EL (cell line): Measurements from ENCODE around the gene RNASE11.
"Not testable (repeated sequence)": the region's sequence is repeated elsewhere in the genome, so short reads cannot be mapped to it uniquely, and the experiment has no call there.

Experiments used
- DNase-seq: peaks from one replicate; pipeline ENCODE4 v3.0.0-alpha.2; 2016

RNASE11 gene

GRCh38 chr14:20578325-20578724 lies 9.5 kb downstream of the RNASE11 start:
- no peak for DNase-seq

GRCh38 chr14:20572382-20572990 lies 15.3 kb downstream of the RNASE11 start:
- not testable (repeated sequence) for DNase-seq

- not testable (repeated sequence) for DNase-seq
These were observed 17.1 kb downstream of the RNASE11 start for GRCh38 chr14:20570720-20571119.

- not testable (repeated sequence) for DNase-seq
These were observed 17.9 kb downstream of the RNASE11 start for GRCh38 chr14:20569865-20570264.

- no peak for DNase-seq
These were observed 18.7 kb downstream of the RNASE11 start for GRCh38 chr14:20569066-20569465.

GRCh38 chr14:20568393-20568792 lies 19.4 kb downstream of the RNASE11 start:
- no peak for DNase-seq

- DNase-seq: not testable (repeated sequence)
These were observed 20.6 kb downstream of the RNASE11 start for GRCh38 chr14:20567199-20567598.

- DNase-seq: no peak
These were observed 23.3 kb downstream of the RNASE11 start for GRCh38 chr14:20564501-20564997.

GRCh38 chr14:20563971-20564370 lies 23.8 kb downstream of the RNASE11 start:
- DNase-seq: no peak

GRCh38 chr14:20560961-20561360 lies 26.8 kb downstream of the RNASE11 start, which contains the start of gene RNASE9:
RNASE9 (minus strand) TSS chr14:20561047.
- no peak for DNase-seq

GRCh38 chr14:20559461-20559904 lies 28.3 kb downstream of the RNASE11 start:
- DNase-seq: no peak

GRCh38 chr14:20557212-20557542 lies 30.6 kb downstream of the RNASE11 start:
- DNase-seq: no peak

- no peak for DNase-seq
These were observed 31.1 kb downstream of the RNASE11 start for GRCh38 chr14:20556500-20557211.

GRCh38 chr14:20555845-20556244 lies 32.0 kb downstream of the RNASE11 start:
- no peak for DNase-seq

GRCh38 chr14:20553024-20553423 lies 34.8 kb downstream of the RNASE11 start:
- DNase-seq: no peak

GRCh38 chr14:20551606-20552005 lies 36.2 kb downstream of the RNASE11 start:
- no peak for DNase-seq

GRCh38 chr14:20550926-20551325 lies 36.9 kb downstream of the RNASE11 start:
- DNase-seq: no peak

- no peak for DNase-seq
These were observed 39.2 kb downstream of the RNASE11 start for GRCh38 chr14:20548414-20549158.

GRCh38 chr14:20546877-20547276 lies 40.9 kb downstream of the RNASE11 start:
- no peak for DNase-seq

GRCh38 chr14:20539906-20540305 lies 47.9 kb downstream of the RNASE11 start:
- no peak for DNase-seq
